ENCODE results near the gene FREY1.

FREY1 gene, protein sequence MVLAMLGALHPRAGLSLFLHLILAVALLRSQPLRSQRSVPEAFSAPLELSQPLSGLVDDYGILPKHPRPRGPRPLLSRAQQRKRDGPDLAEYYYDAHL

DNA sequence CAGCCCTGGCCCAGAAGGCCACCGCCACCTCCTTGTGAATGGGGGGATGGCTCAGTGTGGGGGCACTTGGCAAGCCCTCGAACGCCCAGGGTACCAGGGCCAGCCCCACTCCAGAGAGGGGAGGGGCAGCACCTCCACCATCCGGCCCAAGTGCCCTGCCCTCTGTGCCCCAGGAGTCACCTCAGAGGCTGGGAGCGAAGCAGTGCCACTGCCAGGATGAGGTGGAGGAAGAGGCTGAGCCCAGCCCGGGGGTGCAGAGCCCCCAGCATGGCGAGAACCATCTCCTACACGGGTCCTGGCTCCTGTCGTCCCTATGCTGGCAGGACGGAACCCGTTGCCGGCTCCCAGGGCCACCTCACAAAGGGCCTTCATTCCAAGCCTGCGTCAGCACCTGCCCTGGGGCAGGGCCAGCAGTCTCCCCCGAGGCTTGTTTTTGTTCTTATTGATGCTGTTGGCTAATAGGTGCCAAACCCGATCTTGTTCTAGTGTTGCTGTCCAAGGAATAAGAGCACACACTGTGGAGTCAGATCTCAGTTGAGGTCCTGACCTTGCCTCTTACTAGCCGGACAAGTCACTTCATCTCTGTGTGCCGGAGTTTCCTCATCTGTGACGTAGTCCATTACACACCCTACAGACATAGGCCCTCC is at the start of gene FREY1:
Gene FREY1, minus strand, starts transcription at position 307 of the 647 bp plus-strand sequence. Its CDS starts 26 bp downstream, at position 281.
- DNase-seq: no peak

DNA sequence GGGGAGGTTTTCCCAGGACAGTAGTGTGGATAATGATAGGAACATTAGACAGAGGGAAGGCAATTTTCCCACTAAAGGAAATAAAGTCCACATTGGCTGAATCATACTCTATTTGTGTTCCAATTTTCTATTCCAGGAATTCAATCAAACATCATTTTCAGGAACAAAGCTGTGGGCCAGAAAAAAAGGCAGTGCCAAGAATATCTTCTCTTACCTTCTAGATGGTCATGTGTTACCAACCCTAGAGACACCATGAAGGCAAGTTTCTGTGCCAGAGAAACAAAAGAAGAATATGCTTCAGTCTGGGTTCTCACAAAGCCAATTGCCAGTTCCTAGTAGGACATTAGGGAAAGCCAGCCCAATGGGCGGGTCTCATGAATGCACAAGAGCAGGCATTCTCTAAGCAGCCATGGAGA is 42.9 kb upstream of the FREY1 start:
- no peak for DNase-seq

DNA sequence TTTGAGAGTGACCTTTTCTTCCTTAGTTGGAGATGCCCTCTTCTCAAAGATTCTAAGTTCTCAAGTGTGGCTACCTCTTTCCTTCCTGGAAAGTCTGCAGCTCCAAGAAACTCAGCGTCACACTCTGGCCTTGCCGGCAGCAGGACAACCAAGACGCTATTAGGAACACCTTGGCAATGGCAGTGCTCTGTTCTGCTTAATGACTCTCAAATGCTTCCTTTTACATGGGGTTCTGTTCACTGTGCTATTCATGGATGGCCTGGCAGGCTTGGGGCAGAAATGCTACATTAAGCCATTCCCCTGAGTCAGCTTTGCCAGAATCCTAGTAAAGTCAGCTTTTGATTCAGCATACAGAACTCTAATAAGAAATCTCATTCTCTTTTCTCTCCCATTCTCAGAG is 41.3 kb upstream of the FREY1 start:
- DNase-seq: no peak

DNA sequence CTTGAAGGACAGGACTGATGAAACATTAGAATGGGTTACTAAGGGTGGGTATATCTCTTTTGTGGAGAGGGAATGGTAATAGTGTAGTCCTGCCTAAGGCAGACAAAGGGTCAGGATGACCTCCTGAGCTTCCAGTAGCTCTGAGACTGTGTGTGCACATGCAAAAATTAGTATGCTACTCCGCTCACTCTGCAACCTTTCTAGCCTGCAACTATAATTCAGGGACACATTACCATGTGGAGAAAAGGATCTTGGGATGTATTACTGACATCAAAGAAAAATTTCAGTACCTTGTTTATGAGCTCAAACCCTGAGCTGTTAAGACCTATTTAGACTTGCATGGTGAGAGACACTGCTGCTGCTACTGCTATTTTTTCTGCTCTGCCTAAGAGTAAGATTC is 40.8 kb upstream of the FREY1 start:
- DNase-seq: no peak

DNA sequence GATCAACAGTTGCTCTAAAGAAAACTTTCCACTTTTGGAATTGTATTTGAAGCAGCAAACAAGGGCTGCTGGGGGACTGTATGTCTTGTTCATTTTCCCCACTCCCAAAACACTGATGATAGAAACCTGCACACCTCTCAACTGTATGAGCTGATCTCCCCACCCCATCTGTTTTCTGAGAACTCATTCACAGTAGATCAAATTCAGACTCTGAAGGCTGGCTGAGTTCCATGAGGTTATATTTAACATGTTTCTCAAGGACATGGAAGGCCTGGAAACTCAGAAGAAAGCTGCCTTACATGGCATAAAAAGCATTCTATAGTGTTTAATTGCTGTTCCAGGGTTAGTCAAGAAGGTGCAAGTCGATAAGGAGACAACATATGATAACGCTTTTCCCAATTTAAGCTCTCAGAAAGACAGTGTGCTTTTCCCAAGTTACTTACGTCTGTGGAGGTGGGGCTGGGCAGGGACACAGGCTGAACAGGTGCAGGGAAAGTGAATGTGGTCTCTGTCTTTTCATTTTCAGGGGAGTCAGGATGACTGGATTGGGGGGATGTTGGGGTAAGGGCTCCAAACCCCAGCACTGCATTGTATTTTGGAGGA is 38.4 kb upstream of the FREY1 start:
- DNase-seq: no peak

DNA sequence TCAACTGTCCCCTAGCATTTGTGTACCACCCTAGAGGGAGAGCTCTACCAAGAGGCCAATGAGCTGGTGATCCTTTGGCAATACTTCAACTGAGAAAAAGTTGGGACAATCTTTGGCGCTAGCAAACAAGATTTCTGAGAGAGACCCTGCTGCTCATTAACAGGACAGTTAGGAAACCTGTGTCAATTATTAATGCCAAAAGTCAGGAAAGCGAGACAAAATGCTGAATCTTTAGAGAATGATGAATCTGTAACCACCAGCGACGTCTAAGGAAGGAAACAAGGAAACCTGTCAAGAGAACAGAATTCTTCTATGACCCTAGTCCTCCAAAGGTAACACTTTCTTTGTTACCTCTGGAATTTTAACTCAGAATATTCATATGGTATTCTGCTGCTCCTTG is 35.3 kb upstream of the FREY1 start:
- no peak for DNase-seq

DNA sequence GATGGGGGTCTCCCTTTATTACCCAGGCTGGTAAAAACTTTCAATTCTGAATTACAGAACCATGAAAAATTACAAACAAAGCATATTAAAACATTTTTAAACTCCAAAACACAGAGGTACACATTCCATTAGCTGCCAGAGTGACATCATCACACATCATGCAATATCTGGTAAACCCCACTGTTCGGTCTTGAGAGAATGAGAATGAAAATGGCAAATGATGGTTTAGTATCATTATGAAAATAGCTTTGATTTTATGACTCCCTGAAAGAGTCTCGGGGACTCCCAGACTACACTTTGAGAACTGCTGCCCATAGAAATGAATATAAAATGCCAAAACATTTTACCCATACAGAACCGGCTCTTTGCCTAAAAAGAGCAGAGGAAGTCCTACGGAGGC is 34.2 kb upstream of the FREY1 start:
- no peak for DNase-seq

DNA sequence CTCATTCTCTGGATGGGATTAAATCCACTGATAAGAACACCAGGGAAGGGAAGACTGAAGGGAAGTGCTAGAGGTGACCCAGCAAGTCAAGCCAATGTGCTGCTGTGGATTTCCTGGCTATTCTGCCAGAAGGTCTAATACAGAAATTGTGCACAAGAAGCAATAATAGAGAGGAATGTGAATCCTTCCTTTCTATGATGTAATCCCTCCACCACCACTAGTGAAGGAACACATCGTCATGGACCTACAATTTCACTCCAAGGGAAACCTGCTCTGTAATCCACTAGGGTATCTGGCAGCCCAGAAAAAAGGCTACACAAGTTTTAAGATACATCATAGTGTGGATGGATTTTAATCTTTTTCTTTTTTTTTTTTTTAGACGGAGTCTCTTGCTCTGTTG is 32.8 kb upstream of the FREY1 start:
- no peak for DNase-seq

DNA sequence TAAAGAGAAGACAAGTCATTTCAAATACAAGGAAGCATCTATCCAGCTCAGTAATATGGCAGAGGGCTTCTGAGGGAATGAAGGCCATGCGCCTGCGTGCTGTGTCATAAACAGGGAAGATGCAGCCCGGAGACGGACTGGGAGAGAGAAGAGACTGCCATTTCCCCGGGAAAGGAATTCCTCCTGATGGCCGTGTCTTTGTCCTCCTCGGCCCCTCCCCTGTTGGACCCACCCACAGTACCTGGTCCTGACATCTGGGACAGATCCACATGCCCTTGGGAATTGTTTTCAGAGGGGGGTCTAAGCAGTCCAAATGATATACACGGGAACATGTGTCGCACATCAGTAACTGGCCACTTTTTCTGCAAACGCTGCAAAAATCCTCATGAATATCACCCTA is 30.8 kb upstream of the FREY1 start:
- DNase-seq: no peak

DNA sequence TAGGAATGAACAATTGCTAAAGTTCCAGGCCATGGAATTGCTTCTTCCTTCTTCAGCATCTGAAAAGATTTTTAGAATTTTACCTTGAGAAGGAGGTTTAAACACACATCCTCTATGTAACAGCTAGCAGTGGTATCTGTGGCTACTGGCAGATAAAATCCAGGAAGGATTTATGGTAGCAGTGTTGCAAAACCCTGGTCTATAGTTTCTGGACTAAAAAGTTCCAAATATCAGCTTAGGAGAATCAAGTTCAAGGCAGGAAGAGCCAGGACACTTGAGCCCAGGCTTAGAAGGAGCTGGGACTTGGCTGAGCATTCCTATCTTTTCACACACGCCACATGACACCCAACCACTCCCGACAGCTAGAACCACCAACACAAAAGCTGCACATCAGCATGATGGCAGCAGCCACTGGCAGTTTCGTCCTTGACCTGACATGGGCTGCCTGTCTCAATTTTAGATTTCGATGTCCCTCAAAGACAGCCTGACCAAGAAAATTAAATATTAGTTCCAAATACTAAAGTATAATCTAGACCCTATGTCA is 29.5 kb upstream of the FREY1 start:
- no peak for DNase-seq

DNA sequence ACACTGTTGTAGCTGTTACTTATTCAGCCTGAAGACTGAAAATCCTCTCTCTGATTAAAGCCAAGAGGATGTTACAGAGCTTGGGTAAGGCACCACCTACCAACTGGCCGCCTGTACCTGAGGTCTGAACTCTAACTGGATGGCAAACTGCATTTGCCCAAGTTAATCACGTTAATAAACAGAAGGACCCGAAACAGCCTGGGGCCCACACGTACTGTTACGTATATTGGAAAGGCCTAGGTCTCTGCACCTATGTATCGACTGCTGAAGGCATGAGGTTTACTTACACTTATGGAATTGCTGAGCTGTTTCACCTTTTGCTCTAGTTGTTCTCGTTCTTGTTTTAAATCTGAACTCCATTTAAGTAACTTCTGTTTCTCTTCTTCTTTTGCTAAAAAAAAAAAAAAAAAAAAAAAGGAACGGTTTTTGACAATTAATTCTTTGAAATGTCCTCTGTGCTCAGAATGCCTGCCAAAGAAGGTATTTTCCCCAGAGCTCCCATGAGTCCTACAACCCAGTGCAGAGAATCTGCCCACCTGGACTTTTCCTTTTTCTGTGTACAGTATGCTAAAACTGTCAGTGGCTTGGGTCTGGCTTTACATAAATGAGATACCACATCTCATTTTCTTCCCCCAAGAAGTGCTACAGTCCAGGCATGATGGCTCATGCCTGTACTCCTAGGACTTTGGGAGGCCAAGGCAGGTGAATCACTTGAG is 28.4 kb upstream of the FREY1 start:
- DNase-seq: no peak

DNA sequence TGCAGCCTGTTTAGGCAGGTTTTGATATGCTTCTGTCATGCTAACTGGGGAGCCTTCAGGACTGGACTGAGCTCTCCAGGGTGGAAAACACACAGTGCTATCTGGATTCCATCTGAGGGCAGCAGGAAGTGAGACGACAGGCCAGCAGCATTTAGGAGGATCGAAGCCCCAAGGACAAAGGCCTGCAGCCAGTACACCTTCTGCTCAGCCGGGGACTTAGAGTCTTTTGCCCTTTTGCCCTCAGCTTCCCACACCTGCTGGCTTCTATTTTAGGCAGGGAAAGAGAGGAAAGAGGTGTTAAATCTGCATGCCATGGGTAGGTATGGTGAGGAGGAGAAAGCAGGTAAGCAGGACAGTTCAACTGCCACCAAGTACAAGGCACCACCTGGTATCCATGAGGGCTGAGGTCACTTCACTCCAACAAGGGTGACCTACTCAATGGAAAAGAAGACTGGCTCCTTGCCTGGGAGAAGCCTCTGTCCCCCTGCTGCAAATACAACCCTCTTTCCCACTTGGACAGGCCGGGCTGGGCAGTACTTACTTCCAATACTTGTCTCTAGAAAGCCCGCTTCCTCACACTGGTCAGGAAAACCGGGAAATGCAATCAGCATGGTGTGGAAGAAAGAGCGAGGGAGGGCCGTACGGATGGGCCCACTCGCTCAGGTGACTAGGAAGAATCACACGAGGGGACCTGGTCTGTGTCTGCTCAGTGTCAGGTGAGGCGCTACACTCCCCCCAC is 27.7 kb upstream of the FREY1 start:
- DNase-seq: no peak

DNA sequence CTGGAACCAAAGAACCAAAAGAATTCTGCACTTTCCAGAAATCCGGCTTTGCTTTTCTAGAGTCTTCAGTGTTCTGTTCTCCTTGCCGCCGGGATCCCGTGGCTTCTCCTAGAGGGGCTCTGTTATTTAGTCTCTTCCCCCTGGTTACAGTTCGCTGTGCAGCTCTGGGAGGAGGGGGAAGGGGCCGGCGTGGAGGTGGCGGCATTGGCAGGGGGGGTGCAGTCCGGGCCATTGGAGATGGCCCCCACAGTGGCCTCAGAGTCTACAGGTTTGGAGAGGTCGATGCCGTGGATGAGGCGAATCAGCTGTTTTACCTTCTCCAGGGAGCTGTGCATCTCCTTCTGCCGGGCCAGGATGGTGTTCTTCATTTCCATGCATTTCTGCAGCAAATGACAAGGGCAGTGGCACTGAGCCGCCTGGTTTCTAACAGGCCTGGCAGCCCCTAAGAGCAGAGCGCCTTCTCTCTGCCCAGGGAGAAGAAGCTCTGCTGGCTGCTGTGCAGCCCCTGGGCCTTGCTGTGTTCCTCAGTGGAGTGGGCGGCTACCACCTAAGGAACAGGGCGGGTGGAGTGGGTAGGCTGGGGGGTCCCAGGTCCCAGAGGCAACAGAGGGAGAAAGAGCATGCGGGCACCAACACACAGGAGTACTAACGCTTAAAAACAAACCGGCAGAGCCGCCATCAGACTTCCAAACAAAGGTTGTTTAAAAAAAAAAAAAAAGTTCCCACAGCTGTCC is 26.9 kb upstream of the FREY1 start:
- no peak for DNase-seq

DNA sequence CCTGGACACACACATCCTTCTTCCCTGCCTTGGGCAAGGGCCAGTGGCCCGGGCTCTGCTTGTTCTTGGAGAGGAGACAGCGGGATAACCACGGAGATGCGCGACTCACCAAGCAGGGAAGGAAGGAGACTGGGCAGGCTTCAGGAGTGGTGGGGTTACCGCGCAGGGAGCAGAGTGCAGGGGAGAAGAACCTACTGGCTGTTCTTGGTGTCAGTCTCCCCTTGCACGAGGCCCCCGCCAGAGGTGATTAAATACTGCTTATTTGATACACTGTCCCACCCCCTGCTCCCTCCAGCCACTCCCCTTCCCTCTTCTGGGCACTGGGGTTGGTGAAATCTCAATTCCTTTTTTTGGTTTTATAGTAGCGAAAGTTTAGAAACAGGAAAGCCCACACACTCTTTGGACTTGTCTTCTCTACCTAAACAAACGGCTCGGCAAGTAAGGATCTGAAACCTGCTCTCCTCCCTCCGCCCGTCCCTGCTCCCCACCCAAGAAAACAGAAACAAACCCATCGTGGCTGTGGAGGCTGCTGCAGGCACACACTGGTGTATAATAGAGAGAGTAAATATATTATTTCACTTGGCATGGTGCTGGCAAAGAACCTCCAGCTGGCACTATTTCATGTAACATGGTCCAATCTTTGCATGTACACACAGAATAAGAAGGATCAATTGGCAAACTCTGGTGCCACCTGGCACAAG is 26.2 kb upstream of the FREY1 start:
- DNase-seq: peak; percentile 7

DNA sequence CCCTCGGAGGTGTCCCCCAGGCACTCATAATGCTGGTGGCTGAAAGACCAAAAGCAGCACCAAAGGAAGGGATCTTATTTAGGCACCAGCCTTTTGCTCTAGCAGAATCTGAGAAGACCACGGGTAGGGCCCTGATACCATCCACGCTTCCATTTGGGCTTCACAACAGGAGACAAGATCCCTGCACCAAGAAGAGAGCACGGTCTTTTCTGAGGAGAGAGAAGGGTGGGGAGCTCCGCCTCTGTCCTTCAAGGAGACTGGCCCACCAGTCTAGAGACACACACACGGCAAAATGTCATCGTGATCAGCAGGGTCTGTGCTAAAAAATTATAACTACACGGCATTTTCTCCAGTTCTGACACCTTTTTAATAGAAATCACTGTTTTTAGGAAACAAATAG is 25.1 kb upstream of the FREY1 start:
- DNase-seq: no peak

DNA sequence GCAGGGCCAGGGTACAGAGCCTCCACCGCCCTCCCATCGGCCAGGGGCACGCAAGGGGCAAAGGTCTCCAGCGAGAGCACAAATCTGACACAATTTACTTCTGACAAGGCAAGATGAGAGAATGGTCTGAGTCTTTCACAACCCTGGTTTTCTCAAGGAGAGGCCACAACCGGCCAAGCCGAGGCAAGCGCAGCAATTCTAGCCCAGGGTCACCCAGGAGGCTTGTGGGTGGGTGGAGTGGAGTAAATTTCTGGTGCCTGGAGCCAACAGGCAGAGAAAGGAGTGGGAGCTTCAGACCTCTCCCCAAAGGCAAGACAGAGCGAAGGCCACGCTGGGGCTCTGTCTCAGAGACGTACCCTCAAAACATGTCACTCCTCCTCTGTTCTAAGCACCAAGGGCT is 24.7 kb upstream of the FREY1 start:
- DNase-seq: no peak

DNA sequence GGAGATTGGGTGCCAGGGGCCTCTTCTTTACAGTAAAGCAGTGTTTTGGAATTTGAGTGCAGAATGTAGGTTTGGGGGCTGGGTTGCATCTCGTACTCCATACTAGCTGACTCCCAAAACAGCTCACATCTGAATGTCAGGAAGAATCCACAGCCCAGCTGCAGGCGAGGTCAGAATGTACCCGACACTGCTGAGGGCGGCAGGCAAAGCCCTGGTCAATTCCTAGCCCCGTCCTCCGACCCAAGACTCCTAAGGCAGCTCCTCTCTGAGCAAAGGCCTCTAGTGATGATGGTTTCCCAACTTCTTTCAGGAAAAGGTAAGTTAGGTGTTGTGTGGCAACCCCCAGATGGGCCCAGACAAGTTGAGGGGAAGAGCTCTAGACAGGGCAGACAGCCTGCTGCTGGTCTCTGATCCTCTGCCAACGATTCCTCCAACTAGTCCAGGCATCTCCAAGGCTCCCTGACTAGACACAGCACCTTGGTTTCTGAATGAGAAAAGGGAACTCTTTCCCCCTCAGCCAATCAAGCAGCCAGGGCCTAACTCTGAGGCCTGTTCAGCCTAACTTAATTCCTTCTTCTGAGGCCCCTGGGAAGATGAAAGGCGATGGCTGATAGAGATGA is 24.0 kb upstream of the FREY1 start:
- no peak for DNase-seq

DNA sequence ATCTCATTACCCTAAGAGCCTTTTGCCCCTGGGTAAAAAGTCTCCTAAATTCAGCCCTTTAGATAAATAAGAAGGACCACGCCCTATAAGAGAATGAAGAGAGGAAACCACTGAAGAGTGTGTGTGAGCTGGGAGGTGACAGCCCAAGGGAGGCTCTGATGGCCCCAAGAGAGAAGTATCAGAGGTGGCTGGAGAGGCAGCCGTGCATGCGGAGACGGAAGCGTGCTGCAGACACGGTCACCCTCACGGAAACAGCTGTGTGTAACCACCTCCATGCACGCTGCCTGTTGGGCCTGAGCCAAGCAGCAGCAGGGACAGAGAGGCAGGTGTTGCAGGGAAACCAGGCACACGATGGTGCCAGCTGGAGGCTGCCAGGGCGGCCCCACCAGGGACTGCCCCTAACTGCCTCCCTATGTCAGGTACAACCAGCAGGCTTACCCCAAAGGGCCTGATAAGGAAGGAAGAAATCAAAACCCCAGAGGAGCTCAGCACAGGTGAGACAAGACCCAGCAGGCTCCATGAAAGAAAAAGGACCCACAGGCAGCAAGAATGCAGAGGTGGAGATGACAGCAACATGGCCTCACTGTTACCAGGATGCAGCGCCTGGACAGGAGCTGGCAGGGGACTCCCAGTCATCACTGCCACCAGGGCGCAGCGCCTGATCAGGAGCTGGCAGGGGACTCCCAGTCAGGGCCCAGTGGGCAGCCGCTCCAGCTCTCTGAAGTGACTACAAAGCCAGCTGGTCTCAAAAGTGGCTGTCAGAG is 23.1 kb upstream of the FREY1 start:
- DNase-seq: peak; percentile 68

DNA sequence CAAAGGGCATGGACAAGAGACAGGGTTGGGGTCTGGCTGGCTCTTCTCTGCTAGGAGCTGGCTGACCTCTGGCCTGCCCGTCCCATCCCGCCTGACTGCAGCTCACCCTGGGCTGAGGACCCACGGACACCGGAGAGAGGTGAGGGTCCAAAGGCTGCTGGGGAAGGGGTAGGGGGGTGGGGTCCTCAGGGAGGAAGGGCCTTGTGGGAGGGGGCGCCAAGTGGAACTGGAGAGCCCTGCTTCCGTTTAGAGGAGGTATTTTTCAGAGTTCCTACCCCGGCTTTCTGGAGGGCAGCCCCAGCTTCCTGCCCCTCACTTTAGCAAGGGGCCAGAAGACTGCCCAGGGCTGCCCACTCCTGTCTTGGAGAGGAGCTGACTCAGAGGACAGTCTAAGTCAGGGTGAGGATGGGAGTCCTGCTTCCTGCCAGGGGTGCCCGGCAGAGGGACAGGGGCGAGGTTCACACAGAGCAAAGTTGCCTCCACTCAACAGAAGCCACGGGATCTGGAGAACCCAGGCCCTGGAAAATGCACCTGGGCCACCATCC is 22.5 kb upstream of the FREY1 start:
- no peak for DNase-seq

DNA sequence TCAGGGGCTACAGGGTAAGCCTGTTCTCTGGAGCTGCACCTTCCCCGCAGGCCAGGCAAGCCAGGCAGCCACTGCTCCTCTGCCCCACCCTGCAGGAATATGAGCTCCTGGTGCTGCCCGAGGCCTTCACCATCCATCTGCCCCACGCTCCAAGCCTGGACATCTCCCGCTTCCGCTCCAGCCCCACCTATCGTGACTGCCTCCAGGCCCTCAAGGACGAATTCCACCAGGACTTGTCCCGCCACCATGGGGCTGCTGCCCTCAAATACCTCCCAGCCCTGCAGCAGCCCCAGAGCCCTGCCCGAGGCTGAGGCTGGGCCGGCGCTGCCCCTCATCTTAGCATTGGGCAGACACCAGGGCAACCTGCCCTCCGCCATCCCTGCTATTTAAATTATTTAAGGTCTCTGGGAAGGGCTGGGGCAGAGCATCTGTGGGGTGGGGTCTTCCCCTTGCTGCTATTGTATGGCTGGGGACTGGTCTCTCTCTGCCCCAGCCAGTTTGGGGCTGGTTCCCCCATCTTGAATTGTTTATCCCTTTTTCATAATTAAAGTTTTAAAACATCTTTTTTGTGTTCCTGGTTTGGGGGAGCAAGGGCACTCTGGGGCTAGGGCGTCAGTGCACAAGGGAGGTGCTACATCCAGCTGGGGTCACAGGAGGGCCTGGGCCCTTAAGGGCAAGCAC is 21.6 kb upstream of the FREY1 start:
- DNase-seq: no peak

All from NCI-H2029 treated with DMSO at 0.1 percent for 48 hours (cell line).